ENCODE results near the gene RSPH6A. TPM values are rescaled to one million over a fixed set of nuclear protein-coding genes. Genes with fewer than 3 reads are reported as not detected.
A peak's percentile ranks its signal among the peaks of the same experiment; 100 is the strongest.

RSPH6A gene
- total and polyA plus RNA-seq, 7 experiments from 2014 or later = 0.20 to 0.78 (median 0.56) TPM; not detected in 2

GRCh38 chr19:45764945-45765701, 50.0 kb downstream of the RSPH6A start:
- ChIA-PET CTCF (no interaction called here), POLR2A (no interaction called here)
- Histone ChIP-seq H3K9me3 (ENCODE audit: control insufficient read depth in 2 of 3, low read length in 3 of 3) (no peaks in the 10 kb centered on the region), H3K36me3 (ENCODE audit: control insufficient read depth in 2 of 3, insufficient read depth in 3 of 3, low read length in 3 of 3) (no peaks in the 10 kb centered on the region), H3K4me1 (ENCODE audit: control insufficient read depth in 2 of 2, insufficient read depth in 2 of 2, low read length in 2 of 2) (peaks cover 5 to 9% of the 10 kb centered on the region in 2 donors), H3K27me3 (ENCODE audit: control insufficient read depth in 2 of 2, insufficient read depth in 2 of 2, low read length in 2 of 2) (no peaks in the 10 kb centered on the region), H3K27ac (ENCODE audit: low read depth, low read length) (no peak overlapping the region), H3K4me3 (ENCODE audit: low read length) (no peak overlapping the region)
- intact Hi-C loops (cut with micrococcal nuclease) = loop anchor here in 1 of 2 donors (5.0 to 10.0 kb wide), 2 partner anchors 48 to 230 kb away; partner anchors contain the start of gene CCDC61
- Mint-ChIP-seq H3K36me3 (no peaks in the 10 kb centered on the region), H3K4me3 (peak overlapping the region in 1 of 10 donors; percentile 51), H3K27me3 (peaks cover 0 to 26% (median 6%) of the 10 kb centered on the region in 5 donors), H3K27ac (no peak overlapping the region), H3K9me3 (no peaks in the 10 kb centered on the region), H3K4me1 (peaks cover 0 to 7% (median 0%) of the 10 kb centered on the region in 7 donors)
- DNase-seq (no peak), ATAC-seq (no peak)

GRCh38 chr19:45764475-45764874, 50.6 kb downstream of the RSPH6A start:
- no peak overlapping the region for H3K27ac ChIP-seq (ENCODE audit: low read depth, low read length)
- ATAC-seq (no peak), DNase-seq (no peak)
- no peaks in the 10 kb centered on the region for H3K36me3 ChIP-seq (ENCODE audit: control insufficient read depth in 2 of 3, insufficient read depth in 3 of 3, low read length in 3 of 3)
- intact Hi-C loops (cut with micrococcal nuclease) = loop anchor here in 1 of 2 donors (10.0 kb wide), 1 partner anchor 230 kb away; the partner anchor contains the start of gene CCDC61
- Mint-ChIP-seq H3K4me3 (no peak overlapping the region), H3K9me3 (no peaks in the 10 kb centered on the region), H3K27me3 (peaks cover 0 to 27% (median 6%) of the 10 kb centered on the region in 5 donors), H3K4me1 (peaks cover 0 to 4% (median 0%) of the 10 kb centered on the region in 7 donors), H3K36me3 (no peaks in the 10 kb centered on the region), H3K27ac (no peak overlapping the region)
- POLR2A ChIA-PET = no interaction called here
- no peaks in the 10 kb centered on the region for H3K9me3 ChIP-seq (ENCODE audit: control insufficient read depth in 2 of 3, low read length in 3 of 3)
- peaks cover 2 to 5% of the 10 kb centered on the region in 2 donors for H3K4me1 ChIP-seq (ENCODE audit: control insufficient read depth in 2 of 2, insufficient read depth in 2 of 2, low read length in 2 of 2)
- H3K27me3 ChIP-seq (ENCODE audit: control insufficient read depth in 2 of 2, insufficient read depth in 2 of 2, low read length in 2 of 2) = no peaks in the 10 kb centered on the region
- CTCF ChIA-PET = no interaction called here
- H3K4me3 ChIP-seq (ENCODE audit: low read length) = no peak overlapping the region

- Mint-ChIP-seq H3K27me3 (peaks cover 0 to 27% (median 6%) of the 10 kb centered on the region in 5 donors), H3K9me3 (no peaks in the 10 kb centered on the region), H3K27ac (no peak overlapping the region), H3K36me3 (no peaks in the 10 kb centered on the region), H3K4me3 (no peak overlapping the region), H3K4me1 (peaks cover 0 to under 1% (median 0%) of the 10 kb centered on the region in 7 donors)
- CTCF ChIA-PET = no interaction called here
- ATAC-seq (no peak), DNase-seq (no peak)
- Histone ChIP-seq H3K4me1 (ENCODE audit: control insufficient read depth in 2 of 2, insufficient read depth in 2 of 2, low read length in 2 of 2) (peaks cover 0 to 3% of the 10 kb centered on the region in 2 donors), H3K36me3 (ENCODE audit: control insufficient read depth in 2 of 3, insufficient read depth in 3 of 3, low read length in 3 of 3) (no peaks in the 10 kb centered on the region), H3K27me3 (ENCODE audit: control insufficient read depth in 2 of 2, insufficient read depth in 2 of 2, low read length in 2 of 2) (no peaks in the 10 kb centered on the region), H3K9me3 (ENCODE audit: control insufficient read depth in 2 of 3, low read length in 3 of 3) (no peaks in the 10 kb centered on the region), H3K4me3 (ENCODE audit: low read length) (no peak overlapping the region), H3K27ac (ENCODE audit: low read depth, low read length) (no peak overlapping the region)
- POLR2A ChIA-PET = no interaction called here
- intact Hi-C loops (cut with micrococcal nuclease) = loop anchor here in 1 of 2 donors (10.0 kb wide), 1 partner anchor 231 kb away; the partner anchor contains the start of gene CCDC61
Measured at GRCh38 chr19:45763691-45764294, 51.3 kb downstream of the RSPH6A start.

- Histone ChIP-seq H3K27me3 (ENCODE audit: control insufficient read depth in 2 of 2, insufficient read depth in 2 of 2, low read length in 2 of 2) (no peaks in the 10 kb centered on the region), H3K36me3 (ENCODE audit: control insufficient read depth in 2 of 3, insufficient read depth in 3 of 3, low read length in 3 of 3) (no peaks in the 10 kb centered on the region), H3K27ac (ENCODE audit: low read depth, low read length) (no peak overlapping the region), H3K9me3 (ENCODE audit: control insufficient read depth in 2 of 3, low read length in 3 of 3) (no peaks in the 10 kb centered on the region), H3K4me1 (ENCODE audit: control insufficient read depth in 2 of 2, insufficient read depth in 2 of 2, low read length in 2 of 2) (peaks cover 0 to 3% of the 10 kb centered on the region in 2 donors), H3K4me3 (ENCODE audit: low read length) (no peak overlapping the region)
- DNase-seq = no peak
- POLR2A ChIA-PET = no interaction called here
- no peak for ATAC-seq
- Mint-ChIP-seq H3K4me3 (no peak overlapping the region), H3K4me1 (no peaks in the 10 kb centered on the region), H3K27me3 (peaks cover 0 to 25% (median 6%) of the 10 kb centered on the region in 5 donors), H3K9me3 (no peaks in the 10 kb centered on the region), H3K27ac (no peak overlapping the region), H3K36me3 (no peaks in the 10 kb centered on the region)
- intact Hi-C loops (cut with micrococcal nuclease) = loop anchor here in 1 of 2 donors (10.0 kb wide), 1 partner anchor 232 kb away; the partner anchor contains the start of gene CCDC61
- CTCF ChIA-PET = no interaction called here
Measured at GRCh38 chr19:45762870-45763631, 52.1 kb downstream of the RSPH6A start.

- peaks cover 0 to 18% (median 7%) of the 10 kb centered on the region in 5 donors for H3K27me3 Mint-ChIP-seq
- CTCF ChIA-PET = interaction anchor here (1.1 kb wide), 1 partner anchor 8 kb away, joined by 5 read pairs; the partner anchor contains the start of gene SIX5
Measured at GRCh38 chr19:45761714-45762113, 53.4 kb downstream of the RSPH6A start.

GRCh38 chr19:45758921-45759320, 56.2 kb downstream of the RSPH6A start:
- ChIA-PET POLR2A (no interaction called here), CTCF (no interaction called here)
- no peaks in the 10 kb centered on the region for H3K9me3 ChIP-seq (ENCODE audit: control insufficient read depth in 2 of 3, low read length in 3 of 3)
- H3K36me3 ChIP-seq (ENCODE audit: control insufficient read depth in 2 of 3, insufficient read depth in 3 of 3, low read length in 3 of 3) = no peaks in the 10 kb centered on the region
- no peak overlapping the region for H3K27ac Mint-ChIP-seq
- H3K27me3 ChIP-seq (ENCODE audit: control insufficient read depth in 2 of 2, insufficient read depth in 2 of 2, low read length in 2 of 2) = no peaks in the 10 kb centered on the region
- ATAC-seq = no peak
- no peaks in the 10 kb centered on the region for H3K36me3 Mint-ChIP-seq
- no peaks in the 10 kb centered on the region for H3K4me1 ChIP-seq (ENCODE audit: control insufficient read depth in 2 of 2, insufficient read depth in 2 of 2, low read length in 2 of 2)
- H3K4me3 Mint-ChIP-seq = no peak overlapping the region
- H3K9me3 Mint-ChIP-seq = no peaks in the 10 kb centered on the region
- no peak for DNase-seq
- peaks cover 0 to 5% (median 0%) of the 10 kb centered on the region in 5 donors for H3K27me3 Mint-ChIP-seq
- no peak overlapping the region for H3K4me3 ChIP-seq (ENCODE audit: low read length)
- H3K27ac ChIP-seq (ENCODE audit: low read depth, low read length) = no peak overlapping the region
- intact Hi-C loops (cut with micrococcal nuclease) = no loop called here
- H3K4me1 Mint-ChIP-seq = no peaks in the 10 kb centered on the region

More at GRCh38 chr19:45761714-45762113, 53.4 kb downstream of the RSPH6A start:
- no peaks in the 10 kb centered on the region for H3K27me3 ChIP-seq (ENCODE audit: control insufficient read depth in 2 of 2, insufficient read depth in 2 of 2, low read length in 2 of 2)
- Mint-ChIP-seq H3K36me3 (no peaks in the 10 kb centered on the region), H3K27ac (no peak overlapping the region), H3K4me3 (no peak overlapping the region), H3K4me1 (no peaks in the 10 kb centered on the region), H3K9me3 (no peaks in the 10 kb centered on the region)
- ATAC-seq (no peak), DNase-seq (no peak)
- no peak overlapping the region for H3K4me3 ChIP-seq (ENCODE audit: low read length)
- no peaks in the 10 kb centered on the region for H3K36me3 ChIP-seq (ENCODE audit: control insufficient read depth in 2 of 3, insufficient read depth in 3 of 3, low read length in 3 of 3)
- intact Hi-C loops (cut with micrococcal nuclease) = loop anchor here in 1 of 2 donors (10.0 kb wide), 1 partner anchor 233 kb away; the partner anchor contains the start of gene CCDC61
- no peaks in the 10 kb centered on the region for H3K4me1 ChIP-seq (ENCODE audit: control insufficient read depth in 2 of 2, insufficient read depth in 2 of 2, low read length in 2 of 2)
- H3K27ac ChIP-seq (ENCODE audit: low read depth, low read length) = no peak overlapping the region
- POLR2A ChIA-PET = no interaction called here
- no peaks in the 10 kb centered on the region for H3K9me3 ChIP-seq (ENCODE audit: control insufficient read depth in 2 of 3, low read length in 3 of 3)

All from naive thymus-derived CD4-positive, alpha-beta T cell (primary cell).